Measurements from ENCODE around the gene SNAP47.

SNAP47 gene

GRCh38 chr1:227768125-227768439 is 32.8 kb downstream of the SNAP47 start:
- no peak for DNase-seq
- H3K27me3 ChIP-seq: no peaks in the 10 kb centered on the region
- peaks cover 24% of the 10 kb centered on the region for H3K36me3 ChIP-seq
- no peaks in the 10 kb centered on the region for H3K9me3 ChIP-seq
- no peak overlapping the region for H3K4me3 ChIP-seq (ENCODE audit: low read depth, low read length)
- no peak for TF ChIP-seq CTCF (IDR thresholded peaks at IDR 0.05; ENCODE audit: low read depth, low read length)
- H3K4me1 ChIP-seq: no peaks in the 10 kb centered on the region

GRCh38 chr1:227768640-227769039 is 33.4 kb downstream of the SNAP47 start:
- Histone ChIP-seq H3K27me3 (no peaks in the 10 kb centered on the region), H3K4me3 (ENCODE audit: low read depth, low read length) (no peak overlapping the region), H3K36me3 (peaks cover 22% of the 10 kb centered on the region), H3K9me3 (no peaks in the 10 kb centered on the region), H3K4me1 (no peaks in the 10 kb centered on the region)
- no peak for DNase-seq
- TF ChIP-seq CTCF (IDR thresholded peaks at IDR 0.05; ENCODE audit: low read depth, low read length): no peak

- no peak for TF ChIP-seq CTCF (IDR thresholded peaks at IDR 0.05; ENCODE audit: low read depth, low read length)
- H3K9me3 ChIP-seq: no peaks in the 10 kb centered on the region
- H3K4me1 ChIP-seq: no peaks in the 10 kb centered on the region
- H3K36me3 ChIP-seq: peaks cover 21% of the 10 kb centered on the region
- no peak overlapping the region for H3K4me3 ChIP-seq (ENCODE audit: low read depth, low read length)
- DNase-seq: no peak
- H3K27me3 ChIP-seq: no peaks in the 10 kb centered on the region
Measured at GRCh38 chr1:227769047-227769935, 34.1 kb downstream of the SNAP47 start.

- H3K4me1 ChIP-seq: no peaks in the 10 kb centered on the region
- no peaks in the 10 kb centered on the region for H3K9me3 ChIP-seq
- H3K36me3 ChIP-seq: peaks cover 17% of the 10 kb centered on the region
- no peak for TF ChIP-seq CTCF (IDR thresholded peaks at IDR 0.05; ENCODE audit: low read depth, low read length)
- no peaks in the 10 kb centered on the region for H3K27me3 ChIP-seq
- no peak for DNase-seq
- no peak overlapping the region for H3K4me3 ChIP-seq (ENCODE audit: low read depth, low read length)
Measured at GRCh38 chr1:227769936-227770494, 34.8 kb downstream of the SNAP47 start.

- Histone ChIP-seq H3K4me3 (ENCODE audit: low read depth, low read length) (no peak overlapping the region), H3K9me3 (no peaks in the 10 kb centered on the region), H3K27me3 (no peaks in the 10 kb centered on the region), H3K4me1 (no peaks in the 10 kb centered on the region), H3K36me3 (peaks cover 16% of the 10 kb centered on the region)
- no peak for DNase-seq
- no peak for TF ChIP-seq CTCF (IDR thresholded peaks at IDR 0.05; ENCODE audit: low read depth, low read length)
Measured at GRCh38 chr1:227770812-227771211, 35.6 kb downstream of the SNAP47 start.

GRCh38 chr1:227771326-227771725 is 36.1 kb downstream of the SNAP47 start:
- Histone ChIP-seq H3K36me3 (peaks cover 16% of the 10 kb centered on the region), H3K4me1 (no peaks in the 10 kb centered on the region), H3K27me3 (no peaks in the 10 kb centered on the region), H3K9me3 (no peaks in the 10 kb centered on the region), H3K4me3 (ENCODE audit: low read depth, low read length) (no peak overlapping the region)
- TF ChIP-seq CTCF (IDR thresholded peaks at IDR 0.05; ENCODE audit: low read depth, low read length): no peak
- no peak for DNase-seq
